ENCODE results near the gene L2HGDH. TPM values are rescaled to one million over a fixed set of nuclear protein-coding genes. Genes with fewer than 3 reads are reported as not detected.
A peak's percentile ranks its signal among the peaks of the same experiment; 100 is the strongest.

The L2HGDH gene
- total and polyA plus RNA-seq, 9 of the 15 experiments (the other 6 are each of a cell fraction or from before 2014, with no cell fraction given), result 1.7 to 16.1 (median 10.5) TPM

DNA sequence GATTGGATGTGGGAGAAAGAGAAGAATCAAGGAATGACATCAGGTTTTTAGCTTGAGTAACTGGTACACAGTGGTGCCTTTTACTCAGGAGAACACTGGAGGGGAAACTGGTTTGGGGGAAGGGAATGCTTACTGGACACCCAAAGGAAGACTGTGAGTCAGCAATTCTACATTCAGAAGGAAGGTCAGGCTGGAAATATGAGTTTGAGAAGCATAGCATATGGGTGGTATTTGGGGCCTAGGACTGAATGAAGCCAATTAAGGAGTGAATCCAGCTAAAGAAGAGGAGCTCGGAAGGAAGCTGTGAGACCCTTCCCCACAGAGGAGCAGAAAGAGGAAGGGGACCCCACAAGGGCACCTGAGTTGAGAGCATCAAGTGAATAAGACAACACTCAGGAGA, 35.5 kb upstream of the L2HGDH start (continued):
- no peak for TF ChIP-seq THAP7 (CRISPR knock-in tag; IDR thresholded peaks at IDR 0.05)
- TF ChIP-seq ATF2 (CRISPR knock-in tag; IDR thresholded peaks at IDR 0.05), result no peak
- TF ChIP-seq DIDO1 (tag; IDR thresholded peaks at IDR 0.05; ENCODE audit: low read depth), result no peak
- no peak for TF ChIP-seq BMI1 (IDR thresholded peaks at IDR 0.05; ENCODE audit: low read length)
- no peak for TF ChIP-seq E2F8 (IDR thresholded peaks at IDR 0.05; ENCODE audit: low read depth, partially characterized antibody)
- TF ChIP-seq MTA3 (IDR thresholded peaks at IDR 0.05; ENCODE audit: borderline replicate concordance), result no peak
- no peak for TF ChIP-seq THRAP3 (IDR thresholded peaks at IDR 0.05; ENCODE audit: borderline replicate concordance)
- TF ChIP-seq ZNF277 (CRISPR knock-in tag; IDR thresholded peaks at IDR 0.05; ENCODE audit: borderline replicate concordance), result no peak
- TF ChIP-seq EHMT2 (IDR thresholded peaks at IDR 0.05), result 0 out of 2 replicates have a peak, but pooled peaks have one; percentile 20
- no peak for TF ChIP-seq BRD9 (IDR thresholded peaks at IDR 0.05; ENCODE audit: low read depth, partially characterized antibody)
- TF ChIP-seq C11orf30 (IDR thresholded peaks at IDR 0.05; ENCODE audit: low read depth), result peak; percentile 98
- TF ChIP-seq PHF20 (IDR thresholded peaks at IDR 0.05; ENCODE audit: partially characterized antibody), result no peak
- TF ChIP-seq PHB2 (IDR thresholded peaks at IDR 0.05; ENCODE audit: low read depth), result no peak
- TF ChIP-seq TSHZ1 (CRISPR knock-in tag; IDR thresholded peaks at IDR 0.05), result no peak
- TF ChIP-seq, protein P1, sequence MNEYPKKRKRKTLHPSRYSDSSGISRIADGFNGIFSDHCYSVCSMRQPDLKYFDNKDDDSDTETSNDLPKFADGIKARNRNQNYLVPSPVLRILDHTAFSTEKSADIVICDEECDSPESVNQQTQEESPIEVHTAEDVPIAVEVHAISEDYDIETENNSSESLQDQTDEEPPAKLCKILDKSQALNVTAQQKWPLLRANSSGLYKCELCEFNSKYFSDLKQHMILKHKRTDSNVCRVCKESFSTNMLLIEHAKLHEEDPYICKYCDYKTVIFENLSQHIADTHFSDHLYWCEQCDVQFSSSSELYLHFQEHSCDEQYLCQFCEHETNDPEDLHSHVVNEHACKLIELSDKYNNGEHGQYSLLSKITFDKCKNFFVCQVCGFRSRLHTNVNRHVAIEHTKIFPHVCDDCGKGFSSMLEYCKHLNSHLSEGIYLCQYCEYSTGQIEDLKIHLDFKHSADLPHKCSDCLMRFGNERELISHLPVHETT (CRISPR knock-in tag; conservative IDR thresholded peaks at IDR 0.05 in 1 of 2, IDR thresholded peaks at IDR 0.05 in 1 of 2), result no peak
- TF ChIP-seq HDAC6 (IDR thresholded peaks at IDR 0.05; ENCODE audit: low read depth, low read length), result no peak
